Lung (tissue), 12 donors: ENCODE results near the gene STIM2. TPM values are rescaled to one million over a fixed set of nuclear protein-coding genes. Genes with fewer than 3 reads are reported as not detected.

Experiments used
- ATAC-seq: fragments of 200-7000 bp; cut with Tn5 transposase; one replicate; pipeline ENCODE4 v1.9.1; 2020; ENCODE audit warnings: moderate number of reproducible peaks; ENCODE audit not compliant: insufficient read depth, low FRiP score
- DNase-seq, 3 donors: peaks; one replicate each; pipeline ENCODE4 v3.0.0-alpha.2; 2013 to 2017
- H3K27ac ChIP-seq, 2 donors: one replicate each; pipeline ENCODE4 v1.5.1; 2013; ENCODE audit warnings: mild to moderate bottlenecking in 2 of 2, moderate library complexity in 2 of 2, control low read depth in 1 of 2, inconsistent platforms in 1 of 2, low read depth in 1 of 2, low read length in 1 of 2
- H3K27me3 ChIP-seq, 3 donors: one replicate each; pipeline ENCODE4 v1.5.1; 2013; ENCODE audit warnings: low read length in 2 of 3; ENCODE audit not compliant: control insufficient read depth in 3 of 3, insufficient read depth in 3 of 3
- H3K36me3 ChIP-seq, 4 donors: one replicate each; pipeline ENCODE4 v1.5.1; 2013; ENCODE audit warnings: low read length in 4 of 4, mild to moderate bottlenecking in 1 of 4, moderate library complexity in 1 of 4; ENCODE audit not compliant: control insufficient read depth in 4 of 4, insufficient read depth in 4 of 4
- H3K4me1 ChIP-seq, 5 donors: one replicate each; pipeline ENCODE4 v1.5.1; 2013; ENCODE audit warnings: low read length in 5 of 5, mild to moderate bottlenecking in 2 of 5, moderate library complexity in 1 of 5; ENCODE audit not compliant: control insufficient read depth in 5 of 5, insufficient read depth in 5 of 5
- H3K4me3 ChIP-seq: one replicate; pipeline ENCODE4 v1.5.1; 2013; ENCODE audit warnings: mild to moderate bottlenecking, control low read depth, moderate library complexity
- H3K9ac ChIP-seq, 2 donors: one replicate each; pipeline ENCODE4 v1.5.1; 2013; ENCODE audit warnings: low read length in 2 of 2, control low read depth in 1 of 2; ENCODE audit not compliant: insufficient read depth in 1 of 2
- H3K9me3 ChIP-seq, 4 donors: one replicate each; pipeline ENCODE4 v1.5.1; 2013; ENCODE audit warnings: low read length in 3 of 4, mild to moderate bottlenecking in 1 of 4, moderate library complexity in 1 of 4; ENCODE audit not compliant: control insufficient read depth in 4 of 4, insufficient read depth in 3 of 4
- CTCF ChIP-seq: IDR thresholded peaks from 2 replicates; pipeline ENCODE4 v1.5.1; 2012; ENCODE audit warnings: mild to moderate bottlenecking; ENCODE audit errors: control extremely low read depth, extremely low read depth
- WGBS, 2 donors: extraction: QIAGEN DNeasy Blood & Tissue Kit; methylation state at CpG; one replicate each; pipeline ENCODE4 v1.1.7; 2013; 5-methylcytosine and 5-hydroxymethylcytosine counted together
- polyA plus RNA-seq, 2 donors: library from polyadenylated mRNA; stranded (reverse); fragments of 200-250 nt; gene quantifications; one replicate each; pipeline ENCODE4 v1.2.1, GENCODE V29; 2013
- total RNA-seq, 2 donors: library from RNA; depleted of rRNA in 1 of 2; stranded (reverse); fragments of >200 nt in 1 of 2; gene quantifications; one replicate each; pipeline ENCODE4 v1.2.1, GENCODE V29; 2014 to 2021
- donor health status: control.
- donor health status: control.
- donor health status: Bipolar disorder and iron deficiency.
- donor health status: healthy.
- donor health status: DM: yes; HTN: yes; CAD: no.

Gene STIM2
- total and polyA plus RNA-seq, 4 donors: 12.7 to 35.5 (median 25.9) TPM

GRCh38 chr4:26840786-26841185 lies 19.9 kb upstream of the STIM2 start:
- H3K4me3 ChIP-seq: no peak overlapping the region
- DNase-seq (no peak), ATAC-seq (no peak)
- TF ChIP-seq CTCF: no peak
- H3K9me3 ChIP-seq: no peaks in the 10 kb centered on the region
- no peak overlapping the region for H3K9ac ChIP-seq
- 76 to 98% methylated on average over 4 to 5 of the region's 5 CpGs for WGBS, 2 donors
- H3K27me3 ChIP-seq: no peaks in the 10 kb centered on the region
- H3K27ac ChIP-seq: no peak overlapping the region
- H3K36me3 ChIP-seq: no peaks in the 10 kb centered on the region
- peaks cover 0 to 12% (median 7%) of the 10 kb centered on the region in 5 donors for H3K4me1 ChIP-seq

- DNase-seq: no peak
- no peak for ATAC-seq
- Histone ChIP-seq H3K27me3 (no peaks in the 10 kb centered on the region), H3K36me3 (no peaks in the 10 kb centered on the region), H3K9ac (no peak overlapping the region), H3K9me3 (no peaks in the 10 kb centered on the region), H3K4me3 (no peak overlapping the region), H3K27ac (no peak overlapping the region), H3K4me1 (peaks cover 0 to 12% (median 5%) of the 10 kb centered on the region in 5 donors)
- WGBS, 2 donors: 32 to 61% methylated on average over 2 of the region's 2 CpGs
- TF ChIP-seq CTCF: no peak
These were observed 17.7 kb upstream of the STIM2 start for GRCh38 chr4:26842911-26843310.

GRCh38 chr4:26850528-26850927 lies 10.1 kb upstream of the STIM2 start:
- no peak for TF ChIP-seq CTCF
- DNase-seq (no peak), ATAC-seq (no peak)
- WGBS, 2 donors: 88 to 95% methylated on average over 1 of the region's 1 CpG
- Histone ChIP-seq H3K36me3 (no peaks in the 10 kb centered on the region), H3K4me1 (no peaks in the 10 kb centered on the region), H3K9ac (no peak overlapping the region), H3K27me3 (no peaks in the 10 kb centered on the region), H3K9me3 (no peaks in the 10 kb centered on the region), H3K27ac (no peak overlapping the region), H3K4me3 (no peak overlapping the region)

GRCh38 chr4:26851129-26851528 lies 9.5 kb upstream of the STIM2 start:
- 91 to 96% methylated on average over 2 of the region's 2 CpGs for WGBS, 2 donors
- H3K27ac ChIP-seq: no peak overlapping the region
- no peaks in the 10 kb centered on the region for H3K9me3 ChIP-seq
- H3K27me3 ChIP-seq: no peaks in the 10 kb centered on the region
- H3K4me1 ChIP-seq: no peaks in the 10 kb centered on the region
- DNase-seq: no peak
- no peak for TF ChIP-seq CTCF
- no peak overlapping the region for H3K9ac ChIP-seq
- H3K4me3 ChIP-seq: no peak overlapping the region
- no peak for ATAC-seq
- no peaks in the 10 kb centered on the region for H3K36me3 ChIP-seq
